ENCODE measurements around the gene WDHD1.
"Not testable (repeated sequence)": the region's sequence is repeated elsewhere in the genome, so short reads cannot be mapped to it uniquely, and the experiment has no call there.

WDHD1 gene

DNA sequence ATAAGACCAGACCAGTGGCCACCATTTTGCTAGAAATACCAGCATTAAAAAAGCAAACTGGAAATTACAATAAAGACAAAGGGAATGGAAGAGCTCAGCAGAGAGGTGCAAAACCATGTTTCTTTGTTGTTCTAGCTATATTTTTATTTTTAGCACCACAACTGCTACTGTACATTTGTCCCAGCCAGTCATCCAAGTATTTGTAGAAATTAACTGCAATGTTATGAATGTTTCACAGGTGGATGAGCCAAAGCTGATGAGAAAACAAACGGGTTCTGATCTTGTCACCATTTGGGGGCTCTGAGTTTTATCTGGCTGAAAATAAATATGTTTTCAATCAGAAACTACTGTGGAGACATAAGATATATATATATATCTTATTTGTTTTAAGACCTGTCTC, 99.3 kb downstream of the WDHD1 start:
- H3K79me2 ChIP-seq (ENCODE audit: insufficient read depth, low read depth): no peaks in the 10 kb centered on the region
- no peak overlapping the region for H3K9ac ChIP-seq
- H3K4me1 ChIP-seq (ENCODE audit: low read depth, poor library complexity, severe bottlenecking): no peaks in the 10 kb centered on the region
- H3K4me3 ChIP-seq (IDR thresholded peaks at IDR 0.05; ENCODE audit: insufficient read depth, low read depth, low read length): no peak overlapping the region
- TF ChIP-seq, protein P1, sequence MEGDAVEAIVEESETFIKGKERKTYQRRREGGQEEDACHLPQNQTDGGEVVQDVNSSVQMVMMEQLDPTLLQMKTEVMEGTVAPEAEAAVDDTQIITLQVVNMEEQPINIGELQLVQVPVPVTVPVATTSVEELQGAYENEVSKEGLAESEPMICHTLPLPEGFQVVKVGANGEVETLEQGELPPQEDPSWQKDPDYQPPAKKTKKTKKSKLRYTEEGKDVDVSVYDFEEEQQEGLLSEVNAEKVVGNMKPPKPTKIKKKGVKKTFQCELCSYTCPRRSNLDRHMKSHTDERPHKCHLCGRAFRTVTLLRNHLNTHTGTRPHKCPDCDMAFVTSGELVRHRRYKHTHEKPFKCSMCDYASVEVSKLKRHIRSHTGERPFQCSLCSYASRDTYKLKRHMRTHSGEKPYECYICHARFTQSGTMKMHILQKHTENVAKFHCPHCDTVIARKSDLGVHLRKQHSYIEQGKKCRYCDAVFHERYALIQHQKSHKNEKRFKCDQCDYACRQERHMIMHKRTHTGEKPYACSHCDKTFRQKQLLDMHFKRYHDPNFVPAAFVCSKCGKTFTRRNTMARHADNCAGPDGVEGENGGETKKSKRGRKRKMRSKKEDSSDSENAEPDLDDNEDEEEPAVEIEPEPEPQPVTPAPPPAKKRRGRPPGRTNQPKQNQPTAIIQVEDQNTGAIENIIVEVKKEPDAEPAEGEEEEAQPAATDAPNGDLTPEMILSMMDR (conservative IDR thresholded peaks at IDR 0.05; ENCODE audit: low read depth, low read length): no peak
- H4K20me1 ChIP-seq (ENCODE audit: insufficient read depth): no peaks in the 10 kb centered on the region
- H2AFZ ChIP-seq (ENCODE audit: low read depth): no peak overlapping the region
- no peak overlapping the region for H3K4me2 ChIP-seq
- no peak overlapping the region for H3K27ac ChIP-seq
- no peaks in the 10 kb centered on the region for H3K27me3 ChIP-seq (ENCODE audit: insufficient read depth, low read depth)
- no peaks in the 10 kb centered on the region for H3K36me3 ChIP-seq (ENCODE audit: insufficient read depth)

DNA sequence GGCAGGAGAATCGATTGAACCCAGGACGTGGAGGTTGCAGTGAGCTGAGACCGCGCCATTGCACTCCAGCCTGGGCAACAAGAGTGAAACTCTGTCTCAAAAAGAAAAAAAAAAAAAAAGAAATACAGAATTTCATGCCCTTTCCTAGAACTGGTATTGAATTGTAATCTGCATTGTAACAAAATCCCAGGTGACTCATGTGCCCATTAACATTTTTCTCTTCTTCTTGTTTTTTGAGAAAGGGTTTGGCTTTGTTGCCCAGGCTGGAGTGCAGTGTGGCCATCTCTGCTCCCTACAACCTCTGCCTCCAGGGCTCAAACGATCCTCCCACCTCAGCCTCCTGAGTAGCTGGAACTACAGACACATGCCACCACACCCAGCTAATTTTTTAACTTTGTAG, 100.3 kb downstream of the WDHD1 start:
- H3K9ac ChIP-seq; H2AFZ ChIP-seq (ENCODE audit: low read depth); H3K4me2 ChIP-seq; H4K20me1 ChIP-seq (ENCODE audit: insufficient read depth); H3K4me3 ChIP-seq (IDR thresholded peaks at IDR 0.05; ENCODE audit: insufficient read depth, low read depth, low read length); H3K27me3 ChIP-seq (ENCODE audit: insufficient read depth, low read depth); H3K36me3 ChIP-seq (ENCODE audit: insufficient read depth); H3K27ac ChIP-seq; H3K79me2 ChIP-seq (ENCODE audit: insufficient read depth, low read depth); H3K4me1 ChIP-seq (ENCODE audit: low read depth, poor library complexity, severe bottlenecking): not testable (repeated sequence)

GRCh38 chr14:54922598-54922997, 104.3 kb downstream of the WDHD1 start:
- no peaks in the 10 kb centered on the region for H3K27me3 ChIP-seq (ENCODE audit: insufficient read depth, low read depth)
- no peak overlapping the region for H3K4me3 ChIP-seq (IDR thresholded peaks at IDR 0.05; ENCODE audit: insufficient read depth, low read depth, low read length)
- no peaks in the 10 kb centered on the region for H3K36me3 ChIP-seq (ENCODE audit: insufficient read depth)
- no peaks in the 10 kb centered on the region for H4K20me1 ChIP-seq (ENCODE audit: insufficient read depth)
- no peak overlapping the region for H3K4me2 ChIP-seq
- TF ChIP-seq, protein P1 (conservative IDR thresholded peaks at IDR 0.05; ENCODE audit: low read depth, low read length): no peak
- H3K9ac ChIP-seq: no peak overlapping the region
- no peak overlapping the region for H2AFZ ChIP-seq (ENCODE audit: low read depth)
- H3K79me2 ChIP-seq (ENCODE audit: insufficient read depth, low read depth): no peaks in the 10 kb centered on the region
- H3K4me1 ChIP-seq (ENCODE audit: low read depth, poor library complexity, severe bottlenecking): no peaks in the 10 kb centered on the region
- no peak overlapping the region for H3K27ac ChIP-seq

DNA sequence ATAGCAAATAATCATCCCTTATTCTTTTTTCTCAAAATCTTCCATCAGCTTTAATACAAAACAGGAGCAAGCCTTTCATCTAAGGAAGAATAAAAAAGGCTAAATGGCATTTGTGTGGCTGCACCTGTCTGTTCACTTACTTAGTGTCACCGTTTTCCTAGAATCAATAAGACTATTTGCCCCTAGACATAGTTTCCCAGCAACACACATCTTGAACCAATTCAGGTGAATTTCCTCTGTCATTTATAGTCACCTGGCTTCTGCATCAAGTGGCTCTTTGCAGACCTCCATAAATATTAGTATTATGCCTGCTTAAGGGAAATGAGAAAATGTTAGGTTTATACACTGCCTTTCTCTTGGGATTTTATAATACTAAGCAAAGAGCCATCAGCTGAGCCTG, 106.8 kb downstream of the WDHD1 start:
- Histone ChIP-seq H3K79me2 (ENCODE audit: insufficient read depth, low read depth) (no peaks in the 10 kb centered on the region), H3K36me3 (ENCODE audit: insufficient read depth) (no peaks in the 10 kb centered on the region), H3K9ac (no peak overlapping the region), H3K4me2 (no peak overlapping the region), H4K20me1 (ENCODE audit: insufficient read depth) (no peaks in the 10 kb centered on the region), H3K27me3 (ENCODE audit: insufficient read depth, low read depth) (no peaks in the 10 kb centered on the region), H3K27ac (no peak overlapping the region), H2AFZ (ENCODE audit: low read depth) (no peak overlapping the region), H3K4me1 (ENCODE audit: low read depth, poor library complexity, severe bottlenecking) (no peaks in the 10 kb centered on the region), H3K4me3 (IDR thresholded peaks at IDR 0.05; ENCODE audit: insufficient read depth, low read depth, low read length) (no peak overlapping the region)
- TF ChIP-seq, protein P1 (conservative IDR thresholded peaks at IDR 0.05; ENCODE audit: low read depth, low read length): no peak

GRCh38 chr14:54919330-54919729, 107.6 kb downstream of the WDHD1 start:
- Histone ChIP-seq H3K79me2 (ENCODE audit: insufficient read depth, low read depth) (no peaks in the 10 kb centered on the region), H2AFZ (ENCODE audit: low read depth) (no peak overlapping the region), H3K9ac (no peak overlapping the region), H3K4me3 (IDR thresholded peaks at IDR 0.05; ENCODE audit: insufficient read depth, low read depth, low read length) (no peak overlapping the region), H3K4me1 (ENCODE audit: low read depth, poor library complexity, severe bottlenecking) (no peaks in the 10 kb centered on the region), H3K36me3 (ENCODE audit: insufficient read depth) (no peaks in the 10 kb centered on the region), H3K27me3 (ENCODE audit: insufficient read depth, low read depth) (no peaks in the 10 kb centered on the region), H4K20me1 (ENCODE audit: insufficient read depth) (no peaks in the 10 kb centered on the region), H3K4me2 (no peak overlapping the region), H3K27ac (no peak overlapping the region)
- TF ChIP-seq, protein P1 (conservative IDR thresholded peaks at IDR 0.05; ENCODE audit: low read depth, low read length): no peak
